PC-3 (cell line): ENCODE results near the gene PTPN3.

Experiments used
- CTCF ChIP-seq: fragments of 300-600 bp; sonication (generic); conservative IDR thresholded peaks from 2 replicates; pipeline ENCODE4 v1.5.1; 2017; ENCODE audit warnings: antibody characterized with exemption, low read depth, mild to moderate bottlenecking, low read length
- EZH2phosphoT487 ChIP-seq: fragments of 300-600 bp; sonication (generic); IDR thresholded peaks from 2 replicates; pipeline ENCODE4 v1.6.1; 2018; ENCODE audit warnings: mild to moderate bottlenecking, antibody characterized with exemption, low read length, borderline replicate concordance

GRCh38 chr9:109507421-109507838, 9.3 kb upstream of the PTPN3 start:
- TF ChIP-seq CTCF (no peak), EZH2phosphoT487 (no peak)
